Endothelial cell (in vitro differentiated cells): ENCODE measurements around the gene ACSF2. TPM values are rescaled to one million over a fixed set of nuclear protein-coding genes. Genes with fewer than 3 reads are reported as not detected.
A peak's percentile ranks its signal among the peaks of the same experiment; 100 is the strongest.

Source experiments
- DNase-seq: peaks from one replicate; pipeline ENCODE4 v3.0.0; 2021; ENCODE audit warnings: low spot score
- H3K27ac Mint-ChIP-seq: one replicate; pipeline ENCODE4 v1.8.0; 2021; ENCODE audit warnings: mixed read lengths, inconsistent platforms; ENCODE audit not compliant: unreplicated experiment
- H3K27me3 Mint-ChIP-seq: one replicate; pipeline ENCODE4 v1.8.0; 2021; ENCODE audit warnings: mild to moderate bottlenecking, moderate library complexity, mixed read lengths, inconsistent platforms; ENCODE audit not compliant: unreplicated experiment
- H3K36me3 Mint-ChIP-seq: one replicate; pipeline ENCODE4 v1.8.0; 2021; ENCODE audit warnings: mild to moderate bottlenecking, low read depth, mixed read lengths, inconsistent platforms; ENCODE audit not compliant: unreplicated experiment
- H3K4me1 Mint-ChIP-seq: one replicate; pipeline ENCODE4 v1.8.0; 2021; ENCODE audit warnings: mild to moderate bottlenecking, mixed read lengths, inconsistent platforms; ENCODE audit not compliant: unreplicated experiment
- H3K4me3 Mint-ChIP-seq: one replicate; pipeline ENCODE4 v1.8.0; 2021; ENCODE audit warnings: mild to moderate bottlenecking, mixed read lengths, inconsistent platforms; ENCODE audit not compliant: unreplicated experiment
- H3K9me3 Mint-ChIP-seq: one replicate; pipeline ENCODE4 v1.8.0; 2021; ENCODE audit warnings: mixed read lengths, inconsistent platforms; ENCODE audit not compliant: unreplicated experiment
- total RNA-seq: library from RNA; stranded (reverse); fragmentation: NEBNext Ultra II Directional; extraction: Animal tissue kit (Norgen Biotek cat#: 25700); gene quantifications from one replicate; pipeline ENCODE4 v1.2.1, GENCODE V29; 2021; ENCODE audit not compliant: unreplicated experiment
- TF ChIP-seq, protein P1 (sequence below): fragments of 200-600 bp; sonication (generic); IDR thresholded peaks from one replicate; pipeline ENCODE4 v1.5.0; 2021; ENCODE audit warnings: antibody characterized with exemption; ENCODE audit not compliant: unreplicated experiment

Gene ACSF2
- total RNA-seq, 1 donor from 2014 or later: 51.0 TPM

- H3K9me3 Mint-ChIP-seq: no peaks in the 10 kb centered on the region
- peaks cover 2% of the 10 kb centered on the region for H3K4me1 Mint-ChIP-seq
- no peak overlapping the region for H3K4me3 Mint-ChIP-seq
- no peak overlapping the region for H3K27ac Mint-ChIP-seq
- TF ChIP-seq, protein P1, sequence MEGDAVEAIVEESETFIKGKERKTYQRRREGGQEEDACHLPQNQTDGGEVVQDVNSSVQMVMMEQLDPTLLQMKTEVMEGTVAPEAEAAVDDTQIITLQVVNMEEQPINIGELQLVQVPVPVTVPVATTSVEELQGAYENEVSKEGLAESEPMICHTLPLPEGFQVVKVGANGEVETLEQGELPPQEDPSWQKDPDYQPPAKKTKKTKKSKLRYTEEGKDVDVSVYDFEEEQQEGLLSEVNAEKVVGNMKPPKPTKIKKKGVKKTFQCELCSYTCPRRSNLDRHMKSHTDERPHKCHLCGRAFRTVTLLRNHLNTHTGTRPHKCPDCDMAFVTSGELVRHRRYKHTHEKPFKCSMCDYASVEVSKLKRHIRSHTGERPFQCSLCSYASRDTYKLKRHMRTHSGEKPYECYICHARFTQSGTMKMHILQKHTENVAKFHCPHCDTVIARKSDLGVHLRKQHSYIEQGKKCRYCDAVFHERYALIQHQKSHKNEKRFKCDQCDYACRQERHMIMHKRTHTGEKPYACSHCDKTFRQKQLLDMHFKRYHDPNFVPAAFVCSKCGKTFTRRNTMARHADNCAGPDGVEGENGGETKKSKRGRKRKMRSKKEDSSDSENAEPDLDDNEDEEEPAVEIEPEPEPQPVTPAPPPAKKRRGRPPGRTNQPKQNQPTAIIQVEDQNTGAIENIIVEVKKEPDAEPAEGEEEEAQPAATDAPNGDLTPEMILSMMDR: no peak
- DNase-seq: no peak
- peaks cover 2% of the 10 kb centered on the region for H3K27me3 Mint-ChIP-seq
- peaks cover 4% of the 10 kb centered on the region for H3K36me3 Mint-ChIP-seq
Measured at GRCh38 chr17:50452630-50453300, 26.7 kb downstream of the ACSF2 start.

GRCh38 chr17:50453901-50454300, 27.9 kb downstream of the ACSF2 start:
- TF ChIP-seq, protein P1: no peak
- H3K4me1 Mint-ChIP-seq: peaks cover 6% of the 10 kb centered on the region
- DNase-seq: no peak
- H3K4me3 Mint-ChIP-seq: no peak overlapping the region
- no peak overlapping the region for H3K27ac Mint-ChIP-seq
- peaks cover 2% of the 10 kb centered on the region for H3K27me3 Mint-ChIP-seq
- H3K36me3 Mint-ChIP-seq: peaks cover 9% of the 10 kb centered on the region
- no peaks in the 10 kb centered on the region for H3K9me3 Mint-ChIP-seq

- no peak overlapping the region for H3K4me3 Mint-ChIP-seq
- H3K9me3 Mint-ChIP-seq: no peaks in the 10 kb centered on the region
- peaks cover 13% of the 10 kb centered on the region for H3K36me3 Mint-ChIP-seq
- no peak overlapping the region for H3K27ac Mint-ChIP-seq
- DNase-seq: no peak
- TF ChIP-seq, protein P1: no peak
- H3K27me3 Mint-ChIP-seq: peaks cover 4% of the 10 kb centered on the region
- H3K4me1 Mint-ChIP-seq: peaks cover 6% of the 10 kb centered on the region
Measured at GRCh38 chr17:50457621-50458020, 31.6 kb downstream of the ACSF2 start.

GRCh38 chr17:50458270-50458669, 32.3 kb downstream of the ACSF2 start:
- H3K4me1 Mint-ChIP-seq: peaks cover 6% of the 10 kb centered on the region
- peaks cover 4% of the 10 kb centered on the region for H3K27me3 Mint-ChIP-seq
- TF ChIP-seq, protein P1: no peak
- peak overlapping the region; percentile 42 for H3K4me3 Mint-ChIP-seq
- no peak overlapping the region for H3K27ac Mint-ChIP-seq
- no peak for DNase-seq
- H3K9me3 Mint-ChIP-seq: no peaks in the 10 kb centered on the region
- H3K36me3 Mint-ChIP-seq: peaks cover 13% of the 10 kb centered on the region

DNA sequence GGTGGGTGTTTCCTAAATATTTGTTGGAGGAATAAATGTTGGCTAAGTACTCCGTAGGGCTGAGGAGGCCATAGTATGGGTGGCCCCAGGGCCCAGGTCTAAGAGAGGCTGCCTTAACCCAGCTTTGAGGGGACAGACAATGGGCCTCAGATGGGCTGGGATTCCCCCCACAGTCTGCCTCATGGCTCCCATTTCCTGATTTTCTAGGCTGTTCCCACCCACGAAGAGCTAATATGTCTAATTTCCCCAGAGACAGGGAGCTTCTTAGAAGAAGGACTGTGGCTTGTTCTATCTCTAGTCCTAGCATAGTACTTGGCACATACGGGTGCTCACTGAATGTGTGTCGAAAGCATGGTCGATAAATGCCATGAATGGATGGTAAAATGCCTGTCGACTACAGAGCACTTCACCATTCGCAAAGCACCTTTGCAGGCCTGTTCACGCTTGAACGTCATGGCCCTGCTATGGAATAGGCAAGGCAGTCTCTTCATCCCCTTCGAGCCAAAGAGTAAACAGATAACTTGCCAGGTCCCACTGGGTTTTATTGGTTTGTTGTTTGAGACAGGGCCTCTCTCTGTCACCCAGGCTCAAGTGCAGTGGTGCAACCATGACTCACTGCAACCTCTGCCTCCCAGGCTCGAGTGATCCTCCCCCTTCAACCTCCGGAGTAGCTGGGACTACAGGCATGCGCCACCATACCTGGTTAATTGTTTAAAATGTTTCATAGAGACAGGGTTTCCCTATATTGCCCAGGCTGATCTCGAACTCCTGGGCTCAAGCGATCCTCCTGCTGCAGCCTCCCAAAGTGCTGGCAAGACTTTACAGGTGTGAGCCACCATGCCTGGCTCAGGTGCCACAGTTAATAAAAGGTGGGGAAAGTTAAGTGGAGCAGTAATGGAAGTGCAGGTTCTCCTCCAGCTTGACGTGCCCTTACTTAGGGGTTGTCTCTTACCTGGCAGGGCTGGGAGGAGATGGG, 33.0 kb downstream of the ACSF2 start:
- Mint-ChIP-seq H3K4me3 (peak overlapping the region; percentile 42), H3K9me3 (no peaks in the 10 kb centered on the region), H3K27me3 (peaks cover 4% of the 10 kb centered on the region), H3K27ac (no peak overlapping the region), H3K4me1 (peaks cover 6% of the 10 kb centered on the region), H3K36me3 (peaks cover 10% of the 10 kb centered on the region)
- no peak for DNase-seq
- TF ChIP-seq, protein P1: no peak
